GM13977 (cell line): ENCODE data around the gene NRDE2.

Experiments used
- DNase-seq: peaks from one replicate; pipeline ENCODE4 v3.0.0; 2012; ENCODE audit warnings: low spot score
- CTCF ChIP-seq: IDR thresholded peaks from 2 replicates; pipeline ENCODE4 v1.5.1; 2012; ENCODE audit warnings: mild to moderate bottlenecking, control low read depth; ENCODE audit not compliant: insufficient read depth; ENCODE audit errors: extremely low read depth, missing control alignments
- in situ Hi-C: fragments of 300-500 bp; cut with MboI; formaldehyde crosslinking; loops from one replicate; pipeline ENCODE4 v1.12.0; 2022; ENCODE audit warnings: low sequenced_read_pairs, low pct_unique_long_range_greater_than_20kb, mixed read lengths, inconsistent platforms; ENCODE audit not compliant: unreplicated experiment

NRDE2 gene

GRCh38 chr14:90330203-90331196, 1.2 kb downstream of the NRDE2 start:
- in situ Hi-C loops: no loop called here
- no peak for TF ChIP-seq CTCF
- DNase-seq: no peak

GRCh38 chr14:90321891-90322290, 9.8 kb downstream of the NRDE2 start:
- DNase-seq: no peak
- TF ChIP-seq CTCF: no peak
- in situ Hi-C loops: no loop called here

- in situ Hi-C loops: no loop called here
- DNase-seq: no peak
- no peak for TF ChIP-seq CTCF
These were observed 11.9 kb downstream of the NRDE2 start for GRCh38 chr14:90319634-90320541.

- DNase-seq: no peak
- TF ChIP-seq CTCF: no peak
- in situ Hi-C loops: no loop called here
These were observed 12.6 kb downstream of the NRDE2 start for GRCh38 chr14:90319173-90319572.

- TF ChIP-seq CTCF: no peak
- in situ Hi-C loops: no loop called here
- no peak for DNase-seq
These were observed 13.7 kb downstream of the NRDE2 start for GRCh38 chr14:90318016-90318415.

- DNase-seq: no peak
- in situ Hi-C loops: no loop called here
- no peak for TF ChIP-seq CTCF
These were observed 14.5 kb downstream of the NRDE2 start for GRCh38 chr14:90317286-90317685.
